ENCODE results near the gene TUBB2A.
A peak's percentile ranks its signal among the peaks of the same experiment; 100 is the strongest.
"Not testable (repeated sequence)": the region's sequence is repeated elsewhere in the genome, so short reads cannot be mapped to it uniquely, and the experiment has no call there.

The TUBB2A gene

GRCh38 chr6:3157131-3157933 lies at the start of gene TUBB2A:
TSS of gene TUBB2A (minus strand) at chr6:3157544. CDS start at chr6:3157463, 81 bp downstream.
- no peak for DNase-seq

DNA sequence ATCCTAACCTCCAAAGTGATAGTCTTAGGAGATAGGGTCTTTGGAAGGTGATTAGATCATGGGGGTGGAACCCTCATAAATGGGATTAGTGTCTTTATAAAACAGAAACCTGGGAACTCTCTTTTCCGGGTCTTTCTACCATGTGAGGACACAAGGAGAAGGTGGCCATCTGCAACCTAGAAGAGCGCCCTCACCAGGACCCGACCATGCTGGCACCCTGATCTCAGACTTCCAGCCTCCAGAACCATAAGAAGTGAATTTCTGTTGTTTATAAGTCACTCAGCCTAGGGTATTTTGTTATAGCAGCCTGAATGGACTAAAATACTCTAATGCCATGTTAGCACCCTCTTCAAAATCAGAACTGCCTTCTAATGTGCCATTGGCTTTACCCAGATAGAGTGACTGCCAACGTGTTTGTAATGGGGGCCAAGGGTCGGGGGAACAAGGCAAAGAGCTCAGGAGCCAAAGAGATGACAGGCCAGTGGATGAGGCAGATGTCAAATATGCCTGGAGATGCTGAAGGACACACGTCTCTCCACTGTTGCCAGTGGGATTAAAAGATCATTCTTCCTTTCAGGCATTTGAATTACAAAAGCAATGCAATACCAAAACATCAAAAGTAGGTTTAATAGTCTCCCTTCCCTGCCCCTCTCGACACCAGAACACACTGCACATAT lies 49.1 kb upstream of the TUBB2A start:
- DNase-seq, result no peak

DNA sequence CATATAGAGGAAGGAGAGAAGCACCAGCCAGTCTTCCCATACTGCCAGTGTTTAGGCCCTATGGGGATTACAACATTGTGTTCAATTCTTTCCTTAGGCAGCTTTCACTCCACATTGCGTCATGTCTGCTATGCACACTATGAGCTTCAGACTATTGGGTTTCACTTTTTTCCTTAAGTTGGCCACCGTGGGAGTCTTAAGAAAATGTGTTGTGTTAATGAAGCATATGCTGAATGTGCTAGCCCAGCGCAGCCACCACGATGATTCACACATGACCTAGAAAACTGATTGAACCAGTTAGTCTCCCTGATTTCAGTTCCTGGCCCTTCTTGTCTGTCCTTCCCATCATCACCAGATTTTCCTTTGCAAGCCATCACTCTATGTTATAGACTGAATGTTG lies 48.6 kb upstream of the TUBB2A start:
- DNase-seq, result peak; percentile 8

- DNase-seq, result no peak
Observed at GRCh38 chr6:3204921-3205320, 47.6 kb upstream of the TUBB2A start.

DNA sequence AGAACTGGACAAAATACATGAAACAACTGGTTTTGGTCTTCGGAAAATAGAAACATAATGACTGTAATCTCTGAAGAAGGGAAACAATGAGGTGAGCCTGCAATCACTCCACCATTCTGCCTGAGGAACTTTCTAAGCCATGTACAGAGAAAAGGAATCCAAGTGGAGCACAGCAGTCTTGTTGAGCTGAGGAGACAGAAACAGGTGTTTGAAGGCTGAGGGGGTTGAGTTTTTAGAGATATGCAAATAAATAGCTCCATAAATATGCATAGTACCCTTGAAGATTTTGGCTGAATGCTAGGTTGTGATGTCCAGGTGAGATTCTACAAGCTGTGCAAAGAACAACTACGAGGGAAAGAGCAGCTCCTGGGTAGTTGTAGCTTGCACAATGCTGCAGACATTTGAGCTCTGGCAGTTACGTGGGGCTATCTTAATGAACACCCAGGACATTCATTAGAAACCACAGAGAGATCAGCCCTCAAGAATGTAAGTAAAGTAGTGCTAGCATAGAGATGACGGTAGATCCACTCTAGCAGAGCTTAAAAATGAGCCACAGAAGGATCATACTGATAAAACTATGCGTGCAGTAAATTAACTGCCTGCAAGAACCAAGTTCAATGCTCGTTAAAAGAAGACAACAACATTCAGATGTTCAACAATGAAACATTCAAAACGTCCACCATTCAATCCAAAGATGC lies 45.8 kb upstream of the TUBB2A start:
- DNase-seq, result no peak

- DNase-seq, result no peak
Observed at GRCh38 chr6:3201388-3201787, 44.0 kb upstream of the TUBB2A start.

DNA sequence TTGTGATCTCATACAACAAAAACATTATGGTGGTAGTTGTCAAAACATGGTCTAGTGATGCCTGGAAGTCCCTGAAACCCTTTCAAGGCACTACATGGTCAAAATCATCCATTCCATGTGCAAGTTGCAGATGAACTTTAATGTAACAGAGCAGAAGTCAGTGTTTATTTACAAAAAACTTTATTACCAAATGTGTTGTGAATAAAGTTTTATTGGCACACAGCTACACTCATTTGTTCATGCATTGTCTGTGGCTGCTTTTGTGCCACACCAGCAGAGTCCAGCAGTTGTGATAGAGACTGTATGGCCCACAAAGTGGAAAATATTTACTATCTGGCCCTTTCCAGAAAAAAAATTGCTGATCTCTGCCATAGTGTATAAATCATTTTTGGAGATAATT lies 43.3 kb upstream of the TUBB2A start:
- no peak for DNase-seq

- no peak for DNase-seq
Observed at GRCh38 chr6:3199382-3199781, 42.0 kb upstream of the TUBB2A start.

- DNase-seq, result not testable (repeated sequence)
Observed at GRCh38 chr6:3197734-3198133, 40.4 kb upstream of the TUBB2A start.

DNA sequence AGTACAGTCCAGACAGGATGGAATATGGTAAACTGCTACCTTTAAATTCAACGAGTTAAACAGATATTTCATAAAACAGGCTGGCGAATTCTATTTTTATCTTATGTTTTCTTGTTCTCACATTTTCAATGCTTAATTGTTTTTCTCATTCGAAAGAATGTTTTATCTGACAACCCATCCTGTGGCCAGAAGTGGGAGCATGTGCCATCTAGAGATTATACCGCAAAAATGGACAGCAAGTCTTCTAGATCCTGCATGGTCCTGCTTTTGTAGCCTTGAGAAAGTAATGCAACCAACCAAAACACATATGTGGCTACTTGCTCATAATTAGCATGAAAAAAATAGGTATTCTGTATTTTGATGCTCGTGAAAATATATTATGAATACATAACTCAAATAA lies 39.4 kb upstream of the TUBB2A start:
- no peak for DNase-seq

DNA sequence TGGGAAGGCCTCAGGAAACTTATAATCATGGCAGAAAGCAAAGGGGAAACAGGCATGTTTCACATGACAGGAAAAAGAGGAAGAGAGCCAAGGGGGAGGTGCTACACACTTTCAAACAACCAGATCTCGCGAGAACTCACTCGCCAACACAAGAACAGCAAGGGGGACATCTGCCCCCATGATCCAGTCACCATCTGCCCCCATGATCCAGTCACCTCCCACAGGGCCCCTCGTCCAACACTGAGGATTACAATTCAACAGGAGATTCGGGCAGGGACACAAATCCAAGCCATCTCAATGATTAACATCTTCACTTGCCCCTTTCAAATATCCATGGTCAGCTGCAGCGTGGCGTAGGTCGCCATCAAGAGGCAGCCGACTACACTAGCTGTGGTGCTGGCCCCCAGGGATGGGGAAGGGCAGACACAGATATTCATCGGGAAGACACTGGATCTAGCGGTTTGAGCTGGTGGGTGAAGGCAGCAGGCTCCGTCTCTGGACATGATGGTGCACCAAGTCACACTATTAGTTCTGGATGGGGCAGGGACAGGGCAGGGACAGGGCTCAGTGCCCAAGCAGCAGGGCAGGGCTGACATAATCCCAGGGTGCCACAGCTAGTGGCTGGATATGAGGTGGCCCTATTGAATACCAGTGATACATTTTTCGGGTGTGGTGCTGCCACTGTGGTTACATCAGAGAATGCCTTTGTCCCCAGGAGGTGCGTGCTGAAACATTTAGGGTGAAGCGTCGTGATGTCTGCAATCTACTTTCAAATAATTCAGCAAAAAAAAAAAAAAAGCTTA lies 38.6 kb upstream of the TUBB2A start:
- DNase-seq, result no peak

DNA sequence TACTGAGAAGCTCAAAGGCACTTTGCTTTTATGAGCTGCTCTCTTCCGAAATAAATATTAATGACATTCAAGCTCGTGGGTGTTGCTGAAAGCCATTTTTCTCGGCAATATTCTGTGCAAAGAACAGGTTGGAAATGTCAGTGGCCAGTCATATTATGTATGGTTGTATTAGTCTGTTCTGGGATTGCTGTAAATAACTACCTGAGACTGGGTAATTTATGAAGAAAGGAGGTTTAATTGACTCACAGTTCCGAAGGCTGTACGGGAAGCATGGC lies 38.0 kb upstream of the TUBB2A start:
- no peak for DNase-seq

DNA sequence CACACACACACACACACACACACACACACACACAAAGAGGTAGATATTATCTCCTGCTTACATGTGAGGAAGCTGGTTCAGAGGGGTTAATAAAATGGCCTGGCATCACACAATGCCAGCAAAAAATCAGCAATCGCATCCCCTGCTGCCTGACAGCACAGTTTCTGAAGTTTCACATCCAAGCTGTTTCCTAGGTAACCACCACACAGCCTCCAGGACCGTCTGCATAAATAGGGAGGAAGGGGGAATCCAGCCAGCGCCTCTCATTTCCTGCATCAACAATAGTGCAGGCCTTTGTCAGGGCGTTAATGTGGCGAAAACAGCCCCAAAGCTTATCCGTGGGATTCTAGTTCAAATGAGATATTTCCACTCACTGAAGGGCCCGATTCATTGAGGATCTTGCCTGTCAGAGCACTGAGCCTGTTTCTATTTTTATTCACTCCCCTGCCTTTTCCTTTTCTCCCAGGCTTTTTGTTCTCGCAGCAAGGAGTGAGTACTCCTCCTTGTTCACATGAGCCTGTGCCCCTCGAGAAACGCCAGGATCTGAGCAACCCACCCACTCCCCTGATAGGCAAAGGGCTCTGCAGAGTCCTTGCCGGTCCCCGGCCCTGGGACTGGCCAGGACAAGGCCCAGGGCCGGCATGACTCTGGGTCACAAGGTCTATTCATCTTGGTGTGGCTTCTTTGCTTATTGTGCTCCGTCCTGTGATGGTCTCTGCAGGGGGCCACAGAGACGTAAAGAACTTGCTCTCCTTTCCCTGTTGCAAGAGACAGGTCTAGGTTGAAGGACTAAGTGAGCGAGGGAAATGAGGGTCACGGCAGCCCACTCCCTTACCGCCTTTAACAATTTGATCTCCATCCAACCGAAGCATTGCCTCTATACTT lies 37.4 kb upstream of the TUBB2A start:
- no peak for DNase-seq

DNA sequence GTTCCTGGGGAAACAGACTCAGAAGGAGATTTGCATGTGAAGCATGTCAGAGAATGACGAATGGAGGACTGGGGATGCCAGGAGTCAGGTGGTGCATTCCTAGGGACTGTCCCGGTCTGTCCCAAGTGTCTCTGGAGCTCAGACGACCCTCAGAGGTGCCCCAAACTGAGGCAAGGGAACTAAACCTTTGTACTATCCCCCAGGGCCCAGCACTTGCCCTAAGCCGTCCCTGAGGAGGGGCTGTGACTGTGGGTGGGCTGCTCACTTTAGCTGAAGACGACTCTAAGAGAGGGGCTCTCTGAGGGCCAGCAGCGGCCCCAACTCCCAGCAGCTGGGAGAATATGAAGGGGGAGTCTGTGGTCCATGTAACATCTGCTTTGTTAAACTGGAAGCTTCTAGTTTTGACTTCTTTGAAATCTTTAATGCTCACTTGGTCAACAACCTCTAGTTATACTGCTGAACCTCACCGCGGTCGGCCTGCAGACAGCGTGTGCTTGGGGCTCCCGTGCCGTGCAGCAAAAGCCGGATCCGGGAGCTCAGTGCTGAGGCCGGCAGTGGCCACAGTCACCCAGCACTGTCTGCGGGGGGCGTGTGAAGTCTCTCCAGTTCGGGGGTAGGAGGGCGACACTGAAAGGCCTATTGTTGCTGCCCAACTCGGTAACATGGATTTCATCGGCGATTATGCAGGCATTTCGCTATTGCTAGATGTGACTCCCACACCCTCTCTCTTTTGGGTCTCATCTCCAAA lies 35.9 kb upstream of the TUBB2A start:
- DNase-seq, result no peak

- no peak for DNase-seq
Observed at GRCh38 chr6:3190779-3191178, 33.4 kb upstream of the TUBB2A start.

- no peak for DNase-seq
Observed at GRCh38 chr6:3190056-3190455, 32.7 kb upstream of the TUBB2A start.

- DNase-seq, result not testable (repeated sequence)
Observed at GRCh38 chr6:3189192-3189591, 31.8 kb upstream of the TUBB2A start.

DNA sequence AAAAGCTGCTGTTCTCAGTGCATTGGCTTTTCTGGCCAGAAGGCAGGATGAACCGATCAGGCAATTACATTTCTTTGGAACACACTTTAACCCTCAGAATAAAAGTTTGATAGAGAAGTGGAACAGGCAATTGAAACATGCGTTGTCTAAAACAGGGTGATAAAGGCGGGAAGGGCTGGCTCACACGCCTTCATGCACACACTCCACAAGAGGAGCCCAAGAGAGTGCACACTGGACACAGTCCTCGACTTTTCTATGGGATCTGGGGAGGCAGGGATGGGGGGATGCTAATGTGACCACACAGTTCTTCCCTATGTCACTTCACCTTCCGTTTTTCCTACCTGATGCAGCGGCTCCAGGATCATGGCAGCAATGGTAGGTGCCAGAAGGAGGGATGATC lies 30.9 kb upstream of the TUBB2A start:
- no peak for DNase-seq

DNA sequence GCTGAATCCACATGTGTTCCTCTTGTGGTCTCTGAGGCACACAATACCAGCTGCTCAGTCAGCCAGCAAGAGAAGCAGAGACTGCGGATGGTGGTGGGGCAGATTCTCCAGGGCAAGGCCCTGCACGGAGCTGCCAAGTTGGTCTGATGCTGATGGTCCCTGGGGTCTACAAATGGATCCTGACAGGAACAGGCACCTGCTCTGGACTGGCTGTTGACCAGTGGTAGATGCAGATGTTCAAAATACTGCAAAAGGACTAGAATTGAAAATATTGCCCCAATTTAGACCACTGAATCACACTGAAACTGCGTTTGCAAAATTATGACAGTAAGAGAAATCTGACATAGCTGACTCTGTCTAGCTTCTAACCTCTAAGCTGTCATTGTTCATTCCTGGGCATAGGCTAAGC lies 29.6 kb upstream of the TUBB2A start:
- no peak for DNase-seq

DNA sequence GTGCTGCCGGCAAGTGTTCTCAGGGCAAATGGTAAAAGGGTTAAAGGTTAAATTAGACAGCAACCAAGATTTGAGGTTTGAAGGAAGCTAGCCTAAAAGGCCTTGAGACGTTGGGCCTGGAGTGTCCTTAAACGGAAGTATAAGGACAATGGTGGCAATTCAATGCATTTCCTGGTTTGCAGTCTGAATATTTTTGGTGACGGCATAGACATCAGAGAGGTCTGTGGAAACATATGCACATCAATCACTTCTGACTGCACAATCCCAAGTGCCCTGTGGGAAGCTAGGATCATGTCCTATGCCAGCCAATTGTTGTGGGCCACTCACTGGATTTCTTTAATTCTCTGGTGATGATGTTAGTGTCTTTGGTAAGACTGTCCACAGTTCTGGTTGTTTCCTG lies 25.7 kb upstream of the TUBB2A start:
- no peak for DNase-seq

DNA sequence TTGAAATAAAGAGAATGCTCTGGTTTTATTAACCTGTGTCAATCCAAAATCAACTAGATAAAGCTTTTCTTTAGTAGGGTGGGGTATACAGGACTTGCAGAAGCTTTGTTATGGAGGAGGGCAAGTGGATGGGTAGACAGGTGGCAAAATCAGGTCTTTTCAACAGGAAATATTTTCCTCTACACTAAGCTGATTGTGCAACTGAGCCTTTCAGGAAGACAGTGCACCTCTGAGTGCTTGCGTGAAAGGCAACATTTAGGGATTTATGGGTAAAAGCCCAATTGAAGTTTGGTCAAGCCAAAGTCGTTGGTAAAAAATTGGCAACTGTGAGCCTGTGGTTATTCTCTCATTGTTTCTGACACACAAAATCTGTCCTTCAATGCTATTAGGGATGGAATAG lies 23.8 kb upstream of the TUBB2A start:
- no peak for DNase-seq

- DNase-seq, result not testable (repeated sequence)
Observed at GRCh38 chr6:3179945-3180344, 22.6 kb upstream of the TUBB2A start.
